LNCAP (cell line): ENCODE measurements around the gene NAALAD2.

Experiments used
- TF ChIP-seq, protein P1 (sequence below): fragments of 450-650 bp; IDR thresholded peaks from 2 replicates; pipeline ENCODE4 v1.5.1; 2017; ENCODE audit warnings: mild to moderate bottlenecking

The NAALAD2 gene

DNA sequence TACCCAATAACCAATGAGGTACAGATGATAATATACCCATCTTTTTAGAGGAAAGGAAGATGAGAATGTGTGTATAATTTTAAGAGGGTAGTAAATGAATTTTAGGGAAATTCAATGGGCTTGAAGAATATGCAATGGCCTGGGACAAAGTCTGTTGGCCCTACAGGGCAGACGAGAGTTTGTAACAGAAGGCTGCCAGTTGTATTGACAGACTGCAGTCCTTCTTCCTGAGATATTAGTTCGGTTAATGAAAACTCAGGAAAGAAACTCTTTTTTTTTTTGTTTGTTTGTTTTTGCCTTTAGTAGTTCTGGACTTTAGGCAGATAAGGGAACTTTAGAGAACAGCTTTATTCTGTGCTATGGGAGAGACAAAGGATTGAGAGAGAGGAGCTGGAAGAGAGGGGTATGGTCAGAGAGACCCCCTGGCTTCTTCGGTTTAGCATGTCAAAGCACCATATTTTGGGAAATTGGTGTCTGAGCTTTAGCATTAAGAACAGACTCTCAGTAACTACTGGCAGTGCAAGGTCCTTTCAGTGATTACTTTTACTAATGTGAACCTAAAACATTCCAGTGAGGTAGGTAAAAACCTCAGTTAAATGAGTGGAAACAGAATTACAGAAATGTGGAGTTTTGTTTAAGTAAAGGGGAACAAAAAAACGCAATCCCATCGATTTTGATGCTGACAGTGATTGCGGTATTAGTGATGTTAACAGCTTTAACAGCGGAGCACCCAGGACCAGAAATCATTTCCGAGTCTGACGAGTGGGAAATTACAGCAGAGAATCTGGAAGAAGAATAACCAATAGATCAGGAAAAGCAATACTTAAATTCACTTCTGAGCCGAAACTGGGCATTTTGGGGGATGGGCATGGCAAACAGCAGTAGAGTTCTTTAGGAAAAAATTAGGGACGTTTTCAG is 644 bp upstream of the NAALAD2 start:
- TF ChIP-seq, protein P1, sequence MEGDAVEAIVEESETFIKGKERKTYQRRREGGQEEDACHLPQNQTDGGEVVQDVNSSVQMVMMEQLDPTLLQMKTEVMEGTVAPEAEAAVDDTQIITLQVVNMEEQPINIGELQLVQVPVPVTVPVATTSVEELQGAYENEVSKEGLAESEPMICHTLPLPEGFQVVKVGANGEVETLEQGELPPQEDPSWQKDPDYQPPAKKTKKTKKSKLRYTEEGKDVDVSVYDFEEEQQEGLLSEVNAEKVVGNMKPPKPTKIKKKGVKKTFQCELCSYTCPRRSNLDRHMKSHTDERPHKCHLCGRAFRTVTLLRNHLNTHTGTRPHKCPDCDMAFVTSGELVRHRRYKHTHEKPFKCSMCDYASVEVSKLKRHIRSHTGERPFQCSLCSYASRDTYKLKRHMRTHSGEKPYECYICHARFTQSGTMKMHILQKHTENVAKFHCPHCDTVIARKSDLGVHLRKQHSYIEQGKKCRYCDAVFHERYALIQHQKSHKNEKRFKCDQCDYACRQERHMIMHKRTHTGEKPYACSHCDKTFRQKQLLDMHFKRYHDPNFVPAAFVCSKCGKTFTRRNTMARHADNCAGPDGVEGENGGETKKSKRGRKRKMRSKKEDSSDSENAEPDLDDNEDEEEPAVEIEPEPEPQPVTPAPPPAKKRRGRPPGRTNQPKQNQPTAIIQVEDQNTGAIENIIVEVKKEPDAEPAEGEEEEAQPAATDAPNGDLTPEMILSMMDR = no peak

DNA sequence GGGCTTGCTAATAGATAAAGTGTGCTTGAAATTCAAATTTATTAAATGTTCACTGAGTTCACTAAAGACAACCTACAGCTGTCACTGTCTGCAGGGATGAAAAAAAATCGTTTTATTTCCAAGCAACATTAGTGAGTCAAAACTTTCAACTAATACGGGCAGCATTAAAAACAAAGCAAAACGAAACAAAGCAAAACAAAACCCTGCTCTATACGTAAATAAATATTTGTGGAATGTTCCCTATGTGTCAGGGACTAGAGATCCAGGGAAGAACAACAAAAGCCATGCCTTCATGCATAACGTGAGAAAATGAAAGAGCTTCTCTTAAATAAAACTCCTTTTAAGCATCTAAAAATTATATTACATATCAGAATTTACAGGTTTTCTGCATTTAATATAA is 553 bp downstream of the NAALAD2 start:
- TF ChIP-seq, protein P1 = no peak

- TF ChIP-seq, protein P1 = peak; percentile 20; the same call in 1 of the 2 replicates
Measured at GRCh38 chr11:90148900-90149299, 14.4 kb downstream of the NAALAD2 start.

GRCh38 chr11:90168571-90168970 is 34.1 kb downstream of the NAALAD2 start:
- TF ChIP-seq, protein P1 = no peak

- TF ChIP-seq, protein P1 = no peak
Measured at GRCh38 chr11:90171359-90171758, 36.9 kb downstream of the NAALAD2 start.

GRCh38 chr11:90176069-90176468 is 41.6 kb downstream of the NAALAD2 start:
- TF ChIP-seq, protein P1 = no peak

DNA sequence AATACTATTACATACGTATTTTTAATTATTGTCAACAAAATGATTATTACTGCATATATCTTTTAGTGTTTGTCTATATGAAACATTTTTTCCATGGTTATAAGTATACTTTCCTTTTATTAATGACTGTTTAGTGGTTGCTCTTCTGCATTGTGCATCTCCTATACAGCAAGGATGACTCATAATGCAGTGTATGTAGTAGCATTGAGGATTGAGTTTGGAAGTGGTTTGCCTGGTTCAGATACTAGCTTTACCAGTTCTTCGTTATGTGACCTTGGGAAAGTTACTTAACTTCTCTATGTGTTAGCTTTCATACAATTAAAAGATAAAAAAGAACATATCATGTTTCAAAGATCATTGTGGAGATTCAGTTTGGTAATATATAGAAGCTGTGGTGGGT is 44.3 kb downstream of the NAALAD2 start:
- TF ChIP-seq, protein P1 = no peak
